ENCODE data around the gene CHCHD3.

- TF ChIP-seq MXD4 (CRISPR knock-in tag; IDR thresholded peaks at IDR 0.05; ENCODE audit: borderline replicate concordance), result no peak
- TF ChIP-seq E2F4 (CRISPR knock-in tag; IDR thresholded peaks at IDR 0.05; ENCODE audit: borderline replicate concordance, low read depth), result no peak
- no peak for TF ChIP-seq MAX (CRISPR knock-in tag; IDR thresholded peaks at IDR 0.05)
- TF ChIP-seq ATF2 (CRISPR knock-in tag; IDR thresholded peaks at IDR 0.05; ENCODE audit: borderline replicate concordance, low read depth), result no peak
- TF ChIP-seq CBFB (CRISPR knock-in tag; IDR thresholded peaks at IDR 0.05; ENCODE audit: low read depth), result no peak
- no peak for TF ChIP-seq CTCF (IDR thresholded peaks at IDR 0.05)
- TF ChIP-seq ATF3 (CRISPR knock-in tag; conservative IDR thresholded peaks at IDR 0.05), result no peak
- TF ChIP-seq TEAD1 (CRISPR knock-in tag; IDR thresholded peaks at IDR 0.05), result no peak
- no peak for TF ChIP-seq TCF7 (CRISPR knock-in tag; IDR thresholded peaks at IDR 0.05; ENCODE audit: low read depth)
Observed at GRCh38 chr7:133077394-133077793, 4.5 kb downstream of the CHCHD3 start.

Data from WTC11 (cell line).